Esophagus (tissue), 2 donors: ENCODE measurements around the gene GOLGA8N. TPM values are rescaled to one million over a fixed set of nuclear protein-coding genes. Genes with fewer than 3 reads are reported as not detected.
"Not testable (repeated sequence)": the region's sequence is repeated elsewhere in the genome, so short reads cannot be mapped to it uniquely, and the experiment has no call there.

Experiments used
- H3K27ac ChIP-seq, 2 donors: one replicate each; pipeline ENCODE4 v1.5.1; 2013; ENCODE audit warnings: low read depth in 2 of 2, mild to moderate bottlenecking in 2 of 2, inconsistent platforms in 1 of 2, low read length in 1 of 2, moderate library complexity in 1 of 2
- H3K27me3 ChIP-seq, 2 donors: one replicate each; pipeline ENCODE4 v1.6.1; 2013; ENCODE audit warnings: low read length in 2 of 2, control low read depth in 1 of 2, mild to moderate bottlenecking in 1 of 2; ENCODE audit not compliant: insufficient read depth in 2 of 2, control insufficient read depth in 1 of 2
- H3K36me3 ChIP-seq, 2 donors: one replicate each; pipeline ENCODE4 v1.6.1; 2013; ENCODE audit warnings: low read length in 1 of 2; ENCODE audit not compliant: control insufficient read depth in 2 of 2, insufficient read depth in 2 of 2
- H3K4me1 ChIP-seq, 2 donors: one replicate each; pipeline ENCODE4 v1.6.1; 2013; ENCODE audit warnings: low read length in 1 of 2; ENCODE audit not compliant: control insufficient read depth in 2 of 2, insufficient read depth in 2 of 2
- H3K4me3 ChIP-seq, 2 donors: one replicate each; pipeline ENCODE4 v1.5.1; 2013; ENCODE audit warnings: low read length in 2 of 2, mild to moderate bottlenecking in 2 of 2, low read depth in 1 of 2, moderate library complexity in 1 of 2
- H3K9me3 ChIP-seq, 2 donors: one replicate each; pipeline ENCODE4 v1.6.1; 2013; ENCODE audit warnings: mild to moderate bottlenecking in 2 of 2, low read depth in 1 of 2, low read length in 1 of 2, moderate library complexity in 1 of 2; ENCODE audit not compliant: control insufficient read depth in 2 of 2, insufficient read depth in 1 of 2
- WGBS, 2 donors: extraction: QIAGEN DNeasy Blood & Tissue Kit; methylation state at CpG; one replicate each; pipeline ENCODE4 v1.1.7; 2013; 5-methylcytosine and 5-hydroxymethylcytosine counted together
- polyA plus RNA-seq, 2 donors: library from polyadenylated mRNA; stranded (reverse); fragments of 200-250 nt; gene quantifications; one replicate each; pipeline ENCODE4 v1.2.3, GENCODE V29; 2013
- donor health status: healthy with polysubstance abuse.
- donor health status: Bipolar disorder and iron deficiency.

The GOLGA8N gene
- 1 to 10 TPM; 3.0 to 5.9 TPM for polyA plus RNA-seq

DNA sequence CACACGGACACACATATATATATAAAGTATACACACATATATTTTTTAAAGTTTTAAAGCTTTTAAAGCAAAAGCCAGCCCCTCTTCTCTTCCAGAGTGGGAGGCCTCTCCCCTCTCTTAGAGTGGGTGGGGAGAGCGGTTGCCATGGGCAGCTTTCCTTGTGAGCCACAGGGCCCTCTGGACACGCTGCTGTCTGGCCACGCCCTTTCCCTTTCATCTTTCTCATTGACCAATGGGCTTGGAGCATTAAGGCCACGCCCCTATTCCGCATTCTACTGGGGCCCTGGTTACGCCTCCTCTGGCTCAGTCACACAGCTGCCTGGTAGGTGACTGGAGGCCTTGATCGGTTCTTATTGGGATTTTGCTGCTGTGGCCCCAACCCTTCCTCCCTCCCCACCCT, at the start of gene GOLGA8N:
Gene GOLGA8N, plus strand, starts transcription at position 306 of the 400 bp plus-strand sequence.
- not testable (repeated sequence) for H3K27ac ChIP-seq, H3K27me3 ChIP-seq, H3K4me1 ChIP-seq, H3K4me3 ChIP-seq, H3K36me3 ChIP-seq, H3K9me3 ChIP-seq
- 91 to 96% methylated on average over 4 of the region's 8 CpGs for WGBS, 2 donors

DNA sequence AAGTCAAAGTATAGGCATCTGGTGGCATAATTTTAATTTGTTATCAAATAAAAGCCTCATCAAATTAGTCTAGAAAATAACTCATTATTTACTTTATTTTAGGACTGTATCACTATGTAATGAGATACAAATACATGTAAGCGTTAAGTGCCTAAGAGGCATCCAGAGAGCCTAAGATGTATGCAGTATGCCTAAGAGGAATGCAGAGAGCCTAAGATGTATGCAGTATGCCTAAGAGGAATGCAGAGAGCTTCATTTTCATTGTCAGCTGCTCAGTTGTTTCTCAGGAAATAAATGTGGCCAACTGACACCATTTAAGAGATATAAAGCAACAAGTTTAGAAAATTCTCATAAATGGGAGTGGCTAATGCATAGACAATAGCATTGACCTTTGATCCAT, 49.8 kb upstream of the GOLGA8N start:
- H3K27me3 ChIP-seq, H3K27ac ChIP-seq, H3K36me3 ChIP-seq, H3K4me3 ChIP-seq, H3K4me1 ChIP-seq, H3K9me3 ChIP-seq: not testable (repeated sequence)
- WGBS, 2 donors = no CpG with 5 or more reads among the region's 1 CpG

DNA sequence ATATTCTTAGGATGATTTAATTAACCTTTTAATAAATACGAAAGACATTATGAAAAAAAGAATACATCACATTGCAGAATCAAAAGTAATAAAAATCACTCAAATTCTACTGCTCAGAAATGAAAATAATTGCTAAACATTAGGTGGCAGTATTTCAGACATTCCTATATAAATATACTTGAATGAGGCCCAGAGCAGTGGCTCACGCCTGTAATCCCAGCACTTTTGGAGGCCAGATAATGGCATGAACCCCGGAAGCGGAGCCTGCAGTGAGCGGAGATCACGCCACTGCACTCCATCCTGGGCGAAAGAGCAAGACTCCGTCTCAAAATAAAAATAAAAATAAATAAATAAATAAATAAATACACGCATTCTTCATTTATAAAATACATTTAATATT, 48.1 kb upstream of the GOLGA8N start:
- not testable (repeated sequence) for H3K27me3 ChIP-seq, H3K27ac ChIP-seq
- WGBS, 2 donors = no CpG with 5 or more reads among the region's 9 CpGs

DNA sequence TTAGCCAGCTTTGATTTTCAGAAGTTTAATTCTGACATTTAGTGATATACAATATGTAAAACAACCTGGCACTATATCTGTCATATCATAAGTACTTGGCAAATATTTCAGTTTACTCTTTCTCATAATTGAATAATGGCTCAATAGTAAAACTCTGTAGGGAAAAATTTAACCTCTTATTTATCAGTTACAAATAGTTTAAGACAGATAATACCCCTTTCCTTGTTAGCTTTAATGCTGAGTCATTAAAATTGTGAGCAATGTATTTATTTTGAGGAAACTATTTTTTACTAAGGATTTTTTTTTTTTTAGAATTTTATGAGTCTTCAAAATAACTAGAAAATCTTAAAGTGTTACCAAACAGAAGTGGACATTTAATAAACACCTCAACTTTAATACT, 38.7 kb upstream of the GOLGA8N start:
- H3K4me3 ChIP-seq, H3K36me3 ChIP-seq, H3K9me3 ChIP-seq, H3K27ac ChIP-seq, H3K4me1 ChIP-seq, H3K27me3 ChIP-seq: not testable (repeated sequence)

More for the DNA sequence above, 48.1 kb upstream of the GOLGA8N start:
- H3K36me3 ChIP-seq, H3K4me1 ChIP-seq, H3K4me3 ChIP-seq, H3K9me3 ChIP-seq: not testable (repeated sequence)

DNA sequence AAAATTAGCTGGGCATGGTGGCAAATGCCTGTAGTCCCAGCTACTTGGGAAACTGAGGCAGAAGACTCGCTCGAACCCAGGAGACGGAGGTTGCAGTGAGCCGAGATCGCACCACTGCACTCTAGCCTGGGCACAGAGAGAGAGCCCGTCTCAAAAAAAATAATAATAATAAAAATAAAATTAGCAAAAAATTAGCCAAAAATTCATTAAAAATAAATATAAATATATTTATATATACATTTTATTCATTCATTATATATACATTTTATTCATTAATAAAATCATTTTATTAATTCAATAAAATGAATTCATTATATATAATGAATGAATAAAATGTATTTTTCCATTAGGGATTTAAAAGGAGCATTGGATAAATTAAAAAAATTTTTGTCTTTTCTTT, 31.1 kb upstream of the GOLGA8N start:
- H3K36me3 ChIP-seq, H3K4me1 ChIP-seq, H3K27ac ChIP-seq, H3K9me3 ChIP-seq, H3K4me3 ChIP-seq, H3K27me3 ChIP-seq: not testable (repeated sequence)
- 91 to 97% methylated on average over 6 of the region's 6 CpGs for WGBS, 2 donors

DNA sequence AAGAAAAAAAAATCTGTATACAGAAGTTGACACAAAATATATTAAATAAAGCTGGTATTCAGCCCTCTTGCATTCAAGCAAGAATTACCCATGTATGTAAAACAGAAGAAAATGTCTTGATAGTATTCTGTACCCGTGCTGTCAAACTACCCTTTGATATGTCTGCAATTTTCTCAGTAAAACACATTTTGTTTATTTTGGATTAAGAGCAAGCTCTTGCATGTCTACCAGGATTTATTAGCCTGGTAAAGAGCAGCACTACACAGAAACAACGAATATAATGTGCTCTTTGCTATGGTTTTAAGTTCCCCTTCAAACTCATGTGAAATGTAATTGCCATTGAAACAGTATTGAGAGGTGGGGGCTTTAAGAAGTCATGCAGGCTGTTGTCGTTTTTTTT, 24.3 kb upstream of the GOLGA8N start:
- not testable (repeated sequence) for H3K27ac ChIP-seq, H3K4me3 ChIP-seq
- 14 to 17% methylated on average over 1 to 2 of the region's 3 CpGs for WGBS, 2 donors

DNA sequence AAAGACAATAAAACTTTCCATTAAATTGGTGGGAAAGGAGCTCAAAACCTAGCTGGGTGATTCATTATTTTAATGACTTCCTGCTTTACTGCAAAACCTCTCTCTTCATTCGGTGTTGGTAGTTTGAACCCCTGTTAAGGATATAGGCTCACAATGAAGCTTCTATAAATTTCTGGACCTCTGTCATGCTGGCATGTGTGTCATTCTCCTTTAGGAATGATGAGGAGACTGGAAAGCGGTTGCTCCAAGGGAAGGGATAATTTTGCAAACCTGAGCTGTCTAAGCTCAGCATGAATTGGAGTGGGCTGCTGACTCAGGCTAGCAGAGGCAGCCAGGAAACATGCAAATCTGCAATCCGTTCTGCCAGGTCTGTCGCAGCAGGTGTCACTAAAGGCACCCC, 14.8 kb upstream of the GOLGA8N start:
- H3K27ac ChIP-seq, H3K27me3 ChIP-seq, H3K4me3 ChIP-seq, H3K9me3 ChIP-seq, H3K36me3 ChIP-seq, H3K4me1 ChIP-seq: not testable (repeated sequence)
- WGBS, 2 donors = 59 to 73% methylated on average over 1 to 2 of the region's 4 CpGs

More for the DNA sequence above, 24.3 kb upstream of the GOLGA8N start:
- not testable (repeated sequence) for H3K27me3 ChIP-seq, H3K4me1 ChIP-seq, H3K9me3 ChIP-seq, H3K36me3 ChIP-seq

DNA sequence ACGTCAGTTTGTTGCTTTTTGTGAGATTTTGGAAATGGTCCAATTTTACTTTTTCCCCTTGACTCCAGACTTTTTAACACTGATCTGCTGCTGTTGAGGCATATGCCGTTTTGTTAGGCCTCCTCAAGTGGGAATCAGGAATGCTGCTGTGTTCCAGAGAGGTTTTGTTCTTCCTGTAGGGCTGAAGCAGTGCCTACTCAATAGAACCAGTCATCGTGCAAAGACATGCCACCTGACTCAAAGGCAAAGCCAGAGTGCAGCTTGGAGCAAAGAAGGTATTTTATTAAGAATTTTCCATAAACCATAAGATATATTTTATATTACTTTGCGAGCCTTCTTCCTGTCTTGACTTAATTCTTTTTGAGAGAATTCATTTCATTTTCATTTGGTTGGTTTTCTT, 7.4 kb upstream of the GOLGA8N start:
- H3K36me3 ChIP-seq, H3K27me3 ChIP-seq, H3K4me1 ChIP-seq, H3K27ac ChIP-seq, H3K4me3 ChIP-seq, H3K9me3 ChIP-seq: not testable (repeated sequence)
- 51 to 85% methylated on average over 2 to 3 of the region's 4 CpGs for WGBS, 2 donors

DNA sequence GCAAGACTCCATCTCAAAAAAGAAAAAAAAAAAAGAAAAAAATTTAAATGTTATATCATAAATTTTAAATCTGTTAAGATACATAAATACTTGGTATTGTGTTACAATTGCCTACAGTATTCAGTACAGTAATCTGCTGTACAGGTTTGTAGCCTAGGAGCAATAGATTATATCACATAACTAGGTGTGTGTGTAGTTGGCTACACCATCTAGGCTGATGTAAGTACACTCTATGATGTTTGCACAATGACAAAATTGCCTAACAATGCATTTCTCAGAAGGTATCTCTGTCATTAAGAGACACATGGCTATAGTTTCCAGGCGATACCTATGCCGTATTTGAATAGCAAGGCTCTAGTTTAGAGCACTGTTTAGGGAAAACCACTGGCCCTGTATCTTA, 16.3 kb downstream of the GOLGA8N start:
- not testable (repeated sequence) for H3K27ac ChIP-seq, H3K36me3 ChIP-seq, H3K4me1 ChIP-seq, H3K9me3 ChIP-seq, H3K27me3 ChIP-seq, H3K4me3 ChIP-seq
- 92 to 94% methylated on average over 2 of the region's 2 CpGs for WGBS, 2 donors

DNA sequence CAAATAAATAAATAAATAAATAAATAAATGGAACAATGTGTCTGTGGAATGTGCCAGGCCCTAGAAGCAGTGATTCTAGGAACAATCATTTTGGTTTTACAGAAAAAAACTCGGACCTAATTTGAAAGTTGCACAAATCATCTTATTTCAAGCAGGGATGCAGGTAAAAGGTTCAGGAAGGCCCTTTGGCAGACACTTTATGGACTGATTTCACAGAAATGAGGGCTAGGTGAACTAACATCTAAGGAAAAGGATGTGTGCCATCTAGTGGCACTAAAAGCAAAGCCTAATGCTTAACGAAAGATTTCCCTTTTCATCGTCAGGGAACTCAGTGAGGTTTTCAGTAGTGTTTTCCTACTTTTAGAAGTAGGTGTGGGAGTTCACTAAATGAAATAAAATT, 17.5 kb downstream of the GOLGA8N start:
- H3K27me3 ChIP-seq, H3K27ac ChIP-seq, H3K4me1 ChIP-seq, H3K36me3 ChIP-seq, H3K4me3 ChIP-seq, H3K9me3 ChIP-seq: not testable (repeated sequence)
- WGBS, 2 donors = 3 to 7% methylated on average over 1 to 2 of the region's 3 CpGs

DNA sequence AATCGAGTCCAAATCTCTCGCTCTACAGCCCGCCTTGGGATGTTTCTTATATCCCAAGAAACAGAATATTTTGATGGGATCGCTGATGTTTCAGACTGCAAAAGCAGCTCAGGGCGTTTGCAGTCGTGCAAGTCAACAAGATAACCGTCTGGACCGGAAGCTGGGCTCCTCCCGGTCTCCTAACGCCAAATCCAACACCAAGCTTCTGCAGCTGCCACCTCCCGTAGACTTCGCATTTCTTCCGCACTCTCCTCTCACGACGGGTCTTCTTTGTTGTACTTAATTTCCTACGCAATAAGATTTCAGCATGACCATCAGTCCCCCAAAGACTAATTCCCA, 21.4 kb downstream of the GOLGA8N start:
- H3K4me1 ChIP-seq, H3K9me3 ChIP-seq, H3K27me3 ChIP-seq, H3K36me3 ChIP-seq: not testable (repeated sequence)
- H3K27ac ChIP-seq = peak overlapping the region; percentile 81 to 85
- WGBS, 2 donors = 0 to 1% methylated on average over 9 to 11 of the region's 16 CpGs
- H3K4me3 ChIP-seq = peak overlapping the region; percentile 65 to 69
